GM19467 (cell line): ENCODE measurements around the gene PRDM2.

Experiments
- ATAC-seq: cut with Tn5 transposase; IDR thresholded peaks from one replicate; pipeline ENCODE4 v1.9.1; 2021; ENCODE audit warnings: mild to moderate bottlenecking, moderate library complexity; ENCODE audit not compliant: unreplicated experiment

Gene PRDM2

GRCh38 chr1:13832100-13832499 lies 132.1 kb downstream of the PRDM2 start:
- no peak for ATAC-seq

GRCh38 chr1:13832536-13832935 lies 132.5 kb downstream of the PRDM2 start:
- ATAC-seq = no peak

GRCh38 chr1:13836136-13836535 lies 136.1 kb downstream of the PRDM2 start:
- no peak for ATAC-seq

- ATAC-seq = no peak
Observed at GRCh38 chr1:13836631-13837030, 136.6 kb downstream of the PRDM2 start.

- no peak for ATAC-seq
Observed at GRCh38 chr1:13838236-13838635, 138.2 kb downstream of the PRDM2 start.

GRCh38 chr1:13842497-13842896 lies 142.5 kb downstream of the PRDM2 start:
- ATAC-seq = no peak

GRCh38 chr1:13851726-13852125 lies 151.7 kb downstream of the PRDM2 start:
- ATAC-seq = no peak

- ATAC-seq = no peak
Observed at GRCh38 chr1:13855554-13855953, 155.6 kb downstream of the PRDM2 start.

GRCh38 chr1:13860031-13860430 lies 160.0 kb downstream of the PRDM2 start:
- no peak for ATAC-seq

- ATAC-seq = no peak
Observed at GRCh38 chr1:13864760-13865159, 164.8 kb downstream of the PRDM2 start.

- no peak for ATAC-seq
Observed at GRCh38 chr1:13865851-13866250, 165.9 kb downstream of the PRDM2 start.

GRCh38 chr1:13867603-13868002 lies 167.6 kb downstream of the PRDM2 start:
- no peak for ATAC-seq

- ATAC-seq = no peak
Observed at GRCh38 chr1:13869172-13869797, 169.3 kb downstream of the PRDM2 start.

- no peak for ATAC-seq
Observed at GRCh38 chr1:13871413-13871812, 171.4 kb downstream of the PRDM2 start.

- no peak for ATAC-seq
Observed at GRCh38 chr1:13871886-13872285, 171.9 kb downstream of the PRDM2 start.

GRCh38 chr1:13873032-13873431 lies 173.0 kb downstream of the PRDM2 start:
- no peak for ATAC-seq
